ENCODE measurements around the gene CDCA4.

DNA sequence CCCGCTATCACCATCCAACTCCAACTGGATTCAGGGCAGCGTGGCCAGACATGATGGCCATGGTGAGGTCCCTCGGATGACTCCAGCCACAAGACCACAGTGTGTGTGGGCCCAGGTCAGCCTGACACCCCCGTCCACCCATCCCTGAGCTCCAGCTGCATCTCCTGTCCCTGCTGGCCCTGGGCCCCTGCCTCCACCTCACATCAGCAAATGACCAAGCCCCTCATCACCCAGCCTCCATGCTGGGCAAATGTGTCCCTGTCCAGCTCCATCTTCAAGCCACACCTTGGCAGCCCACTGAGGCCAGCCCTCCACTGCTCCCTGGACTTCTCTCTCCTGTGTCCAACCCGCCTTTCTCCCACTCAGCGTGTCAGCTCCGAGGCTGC is 41.2 kb upstream of the CDCA4 start:
- TF ChIP-seq CTCF (conservative IDR thresholded peaks at IDR 0.05) = no peak
- no peak for TF ChIP-seq EZH2 (IDR thresholded peaks at IDR 0.05; ENCODE audit: low read depth)
